Prostate gland (tissue), 2 donors: ENCODE results near the gene FHIT.

Experiments used
- CTCF ChIP-seq, 4 experiments: fragments of 200-600 bp in 2 of 4; fragments of 450-650 bp in 2 of 4; sonication (generic) in 2 of 4; IDR thresholded peaks; 1 replicate in 3 of 4; 2 replicates in 1 of 4; pipeline ENCODE4 v1.5.1; 2016 to 2019; ENCODE audit warnings: antibody characterized with exemption in 4 of 4, mild to moderate bottlenecking in 2 of 4, moderate library complexity in 2 of 4
- POLR2AphosphoS5 ChIP-seq: sonication (generic); formaldehyde crosslinking; IDR thresholded peaks from one replicate; pipeline ENCODE4 v1.6.1; 2017; ENCODE audit warnings: antibody characterized with exemption

- no peak for TF ChIP-seq CTCF (IDR thresholded peaks at IDR 0.05)
- TF ChIP-seq POLR2AphosphoS5, result no peak
These were observed 296.2 kb downstream of the FHIT start for GRCh38 chr3:60955034-60955433.
